ENCODE results near the gene DCLK2.
A peak's percentile ranks its signal among the peaks of the same experiment; 100 is the strongest.

Gene DCLK2

GRCh38 chr4:150242820-150243458 is 164.7 kb downstream of the DCLK2 start:
- H2BK12ac ChIP-seq (ENCODE audit: low read length in 2 of 2), result no peak overlapping the region
- no peak overlapping the region for H2BK120ac ChIP-seq (ENCODE audit: low read depth, low read length)
- no peak overlapping the region for H3K18ac ChIP-seq (ENCODE audit: low read depth in 1 of 2, low read length in 2 of 2)
- no peaks in the 10 kb centered on the region for H3K9me3 ChIP-seq (ENCODE audit: control insufficient read depth, low read length)
- H2AFZ ChIP-seq (ENCODE audit: low read depth, low read length), result no peak overlapping the region
- no peaks in the 10 kb centered on the region for H3K27me3 ChIP-seq (ENCODE audit: control insufficient read depth in 1 of 2, insufficient read depth in 1 of 2, low read length in 2 of 2)
- H2AK5ac ChIP-seq (ENCODE audit: low read length, severe bottlenecking), result peak overlapping the region; percentile 79
- H3K14ac ChIP-seq (ENCODE audit: low read length in 2 of 2), result no peak overlapping the region
- no peak overlapping the region for H2BK5ac ChIP-seq (ENCODE audit: low read depth, low read length, poor library complexity, severe bottlenecking)
- no peak overlapping the region for H3K27ac ChIP-seq (ENCODE audit: low read length, poor library complexity, severe bottlenecking)
- no peak overlapping the region for H2BK15ac ChIP-seq (ENCODE audit: low read depth, poor library complexity, severe bottlenecking)
- peaks cover 5% of the 10 kb centered on the region for H3K79me1 ChIP-seq (replicated peaks; ENCODE audit: low read length, poor library complexity, severe bottlenecking)
- H3K23ac ChIP-seq (ENCODE audit: low read length in 2 of 2), result no peak overlapping the region
- peaks cover 0 to 4% of the 10 kb centered on the region in 2 experiments for H3K36me3 ChIP-seq (ENCODE audit: control insufficient read depth in 1 of 2, insufficient read depth in 2 of 2, low read depth in 1 of 2, low read length in 2 of 2)
- H4K8ac ChIP-seq (ENCODE audit: low read length), result no peak overlapping the region
- H3K4ac ChIP-seq (ENCODE audit: low read depth in 1 of 2, low read length in 2 of 2), result no peak overlapping the region
- no peak overlapping the region for H3K9ac ChIP-seq (ENCODE audit: low read length)
- no peak overlapping the region for H3K4me3 ChIP-seq (ENCODE audit: insufficient read depth in 1 of 2, low read depth in 1 of 2, low read length in 2 of 2)
- 34% methylated on average over 3 of the region's 6 CpGs for WGBS
- peak; percentile 64 for DNase-seq
- peaks cover 19% of the 10 kb centered on the region for H3K4me1 ChIP-seq (ENCODE audit: control insufficient read depth, insufficient read depth, low read depth, low read length)
- no peak overlapping the region for H3K4me2 ChIP-seq (ENCODE audit: low read length, poor library complexity, severe bottlenecking)
- H4K91ac ChIP-seq (ENCODE audit: low read length), result no peak overlapping the region

- 90% methylated on average over 2 of the region's 2 CpGs for WGBS
- no peak overlapping the region for H2BK120ac ChIP-seq (ENCODE audit: low read depth, low read length)
- H3K18ac ChIP-seq (ENCODE audit: low read depth in 1 of 2, low read length in 2 of 2), result peak overlapping the region in 1 of 2 experiments; percentile 61
Observed at GRCh38 chr4:150243932-150244331, 165.7 kb downstream of the DCLK2 start.

GRCh38 chr4:150244600-150244999 is 166.4 kb downstream of the DCLK2 start:
- H3K36me3 ChIP-seq (ENCODE audit: control insufficient read depth in 1 of 2, insufficient read depth in 2 of 2, low read depth in 1 of 2, low read length in 2 of 2), result peaks cover 0 to 7% of the 10 kb centered on the region in 2 experiments
- H3K27me3 ChIP-seq (ENCODE audit: control insufficient read depth in 1 of 2, insufficient read depth in 1 of 2, low read length in 2 of 2), result no peaks in the 10 kb centered on the region
- H3K14ac ChIP-seq (ENCODE audit: low read length in 2 of 2), result no peak overlapping the region
- H3K79me1 ChIP-seq (replicated peaks; ENCODE audit: low read length, poor library complexity, severe bottlenecking), result peaks cover 3% of the 10 kb centered on the region
- H4K8ac ChIP-seq (ENCODE audit: low read length), result no peak overlapping the region
- H4K91ac ChIP-seq (ENCODE audit: low read length), result no peak overlapping the region
- H3K9ac ChIP-seq (ENCODE audit: low read length), result no peak overlapping the region
- H3K4me2 ChIP-seq (ENCODE audit: low read length, poor library complexity, severe bottlenecking), result no peak overlapping the region
- no peak overlapping the region for H2BK12ac ChIP-seq (ENCODE audit: low read length in 2 of 2)
- no peak overlapping the region for H3K23ac ChIP-seq (ENCODE audit: low read length in 2 of 2)
- no peak overlapping the region for H2BK15ac ChIP-seq (ENCODE audit: low read depth, poor library complexity, severe bottlenecking)
- H3K9me3 ChIP-seq (ENCODE audit: control insufficient read depth, low read length), result no peaks in the 10 kb centered on the region
- no peak overlapping the region for H2BK5ac ChIP-seq (ENCODE audit: low read depth, low read length, poor library complexity, severe bottlenecking)
- no peak overlapping the region for H2AFZ ChIP-seq (ENCODE audit: low read depth, low read length)
- WGBS, result 53% methylated on average over 3 of the region's 3 CpGs
- no peak overlapping the region for H2BK120ac ChIP-seq (ENCODE audit: low read depth, low read length)
- H3K4ac ChIP-seq (ENCODE audit: low read depth in 1 of 2, low read length in 2 of 2), result no peak overlapping the region
- H3K4me1 ChIP-seq (ENCODE audit: control insufficient read depth, insufficient read depth, low read depth, low read length), result peaks cover 19% of the 10 kb centered on the region
- no peak overlapping the region for H3K4me3 ChIP-seq (ENCODE audit: insufficient read depth in 1 of 2, low read depth in 1 of 2, low read length in 2 of 2)
- H2AK5ac ChIP-seq (ENCODE audit: low read length, severe bottlenecking), result no peak overlapping the region
- H3K18ac ChIP-seq (ENCODE audit: low read depth in 1 of 2, low read length in 2 of 2), result no peak overlapping the region
- peak overlapping the region; percentile 55 for H3K27ac ChIP-seq (ENCODE audit: low read length, poor library complexity, severe bottlenecking)
- peak; percentile 70 for DNase-seq

More at GRCh38 chr4:150243932-150244331, 165.7 kb downstream of the DCLK2 start:
- Histone ChIP-seq H2BK15ac (ENCODE audit: low read depth, poor library complexity, severe bottlenecking) (no peak overlapping the region), H3K9me3 (ENCODE audit: control insufficient read depth, low read length) (no peaks in the 10 kb centered on the region), H3K27ac (ENCODE audit: low read length, poor library complexity, severe bottlenecking) (peak overlapping the region; percentile 55), H2AFZ (ENCODE audit: low read depth, low read length) (no peak overlapping the region), H3K14ac (ENCODE audit: low read length in 2 of 2) (no peak overlapping the region), H3K4ac (ENCODE audit: low read depth in 1 of 2, low read length in 2 of 2) (no peak overlapping the region), H3K36me3 (ENCODE audit: control insufficient read depth in 1 of 2, insufficient read depth in 2 of 2, low read depth in 1 of 2, low read length in 2 of 2) (peaks cover 0 to 4% of the 10 kb centered on the region in 2 experiments), H3K27me3 (ENCODE audit: control insufficient read depth in 1 of 2, insufficient read depth in 1 of 2, low read length in 2 of 2) (no peaks in the 10 kb centered on the region), H3K79me1 (replicated peaks; ENCODE audit: low read length, poor library complexity, severe bottlenecking) (peaks cover 5% of the 10 kb centered on the region), H3K23ac (ENCODE audit: low read length in 2 of 2) (no peak overlapping the region), H3K4me2 (ENCODE audit: low read length, poor library complexity, severe bottlenecking) (no peak overlapping the region), H2BK5ac (ENCODE audit: low read depth, low read length, poor library complexity, severe bottlenecking) (no peak overlapping the region), H3K4me1 (ENCODE audit: control insufficient read depth, insufficient read depth, low read depth, low read length) (peaks cover 23% of the 10 kb centered on the region), H4K91ac (ENCODE audit: low read length) (no peak overlapping the region), H3K9ac (ENCODE audit: low read length) (no peak overlapping the region), H2BK12ac (ENCODE audit: low read length in 2 of 2) (peak overlapping the region in 1 of 2 experiments; percentile 68), H2AK5ac (ENCODE audit: low read length, severe bottlenecking) (no peak overlapping the region), H4K8ac (ENCODE audit: low read length) (no peak overlapping the region), H3K4me3 (ENCODE audit: insufficient read depth in 1 of 2, low read depth in 1 of 2, low read length in 2 of 2) (no peak overlapping the region)
- DNase-seq, result no peak

- Histone ChIP-seq H4K8ac (ENCODE audit: low read length) (no peak overlapping the region), H3K4me2 (ENCODE audit: low read length, poor library complexity, severe bottlenecking) (no peak overlapping the region), H2AK5ac (ENCODE audit: low read length, severe bottlenecking) (no peak overlapping the region), H3K4me3 (ENCODE audit: insufficient read depth in 1 of 2, low read depth in 1 of 2, low read length in 2 of 2) (no peak overlapping the region), H3K23ac (ENCODE audit: low read length in 2 of 2) (no peak overlapping the region), H3K4ac (ENCODE audit: low read depth in 1 of 2, low read length in 2 of 2) (no peak overlapping the region), H4K91ac (ENCODE audit: low read length) (no peak overlapping the region), H3K9me3 (ENCODE audit: control insufficient read depth, low read length) (no peaks in the 10 kb centered on the region), H2BK5ac (ENCODE audit: low read depth, low read length, poor library complexity, severe bottlenecking) (no peak overlapping the region), H3K14ac (ENCODE audit: low read length in 2 of 2) (no peak overlapping the region), H3K18ac (ENCODE audit: low read depth in 1 of 2, low read length in 2 of 2) (no peak overlapping the region), H2BK12ac (ENCODE audit: low read length in 2 of 2) (no peak overlapping the region), H3K27ac (ENCODE audit: low read length, poor library complexity, severe bottlenecking) (no peak overlapping the region), H3K4me1 (ENCODE audit: control insufficient read depth, insufficient read depth, low read depth, low read length) (peaks cover 16% of the 10 kb centered on the region), H2AFZ (ENCODE audit: low read depth, low read length) (no peak overlapping the region), H3K27me3 (ENCODE audit: control insufficient read depth in 1 of 2, insufficient read depth in 1 of 2, low read length in 2 of 2) (no peaks in the 10 kb centered on the region), H3K79me1 (replicated peaks; ENCODE audit: low read length, poor library complexity, severe bottlenecking) (peaks cover 3% of the 10 kb centered on the region), H2BK120ac (ENCODE audit: low read depth, low read length) (no peak overlapping the region), H2BK15ac (ENCODE audit: low read depth, poor library complexity, severe bottlenecking) (no peak overlapping the region), H3K36me3 (ENCODE audit: control insufficient read depth in 1 of 2, insufficient read depth in 2 of 2, low read depth in 1 of 2, low read length in 2 of 2) (peaks cover 0 to 16% of the 10 kb centered on the region in 2 experiments), H3K9ac (ENCODE audit: low read length) (no peak overlapping the region)
- no peak for DNase-seq
- over 99% methylated on average over 6 of the region's 7 CpGs for WGBS
Observed at GRCh38 chr4:150247184-150247583, 168.9 kb downstream of the DCLK2 start.
